COR-L47 (cell line): ENCODE data around the gene VGLL4.

Source experiments
- DNase-seq: peaks from one replicate; lab custom pipeline; 2025; lab: John Stamatoyannopoulos, UW

VGLL4 gene

DNA sequence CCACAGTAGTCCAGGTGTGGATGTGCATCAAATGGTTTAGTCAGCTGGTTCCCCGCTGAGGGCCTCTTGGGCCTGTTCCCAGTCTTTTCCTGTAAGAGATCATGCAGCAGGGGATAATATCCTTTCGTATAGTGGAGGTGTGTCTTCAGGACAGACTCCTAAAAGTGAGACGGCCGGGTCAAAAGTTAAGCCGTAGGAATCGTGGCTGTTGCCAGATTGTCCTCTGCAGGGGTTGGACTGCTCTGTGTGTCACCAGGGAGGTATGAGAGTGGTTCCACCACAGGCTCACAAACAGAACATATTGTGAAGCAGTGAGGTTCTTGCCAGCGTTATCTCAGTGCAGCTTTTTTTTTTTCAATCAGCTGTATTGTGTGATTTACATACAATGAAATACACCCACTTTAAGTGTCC lies 95.0 kb downstream of the VGLL4 start:
- peak; percentile 66 for DNase-seq

DNA sequence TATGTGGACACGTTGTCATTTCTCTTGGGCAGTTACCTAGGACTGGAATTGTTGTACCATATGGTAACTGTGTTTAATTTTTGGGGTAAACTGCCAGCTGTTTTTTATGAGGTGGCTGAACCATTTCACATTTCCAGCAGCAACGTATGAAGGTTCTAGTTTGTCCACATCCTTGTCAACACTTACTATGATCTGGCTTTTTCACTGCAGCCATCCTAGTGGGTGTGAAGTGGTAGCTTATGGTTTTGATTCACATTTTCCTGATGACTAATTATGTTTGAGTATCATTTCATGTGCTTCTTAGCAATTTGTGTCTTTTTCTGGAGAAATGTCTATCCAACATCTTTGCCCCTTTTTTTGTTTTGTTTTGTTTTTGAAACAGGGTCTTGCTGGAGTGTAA lies 96.2 kb downstream of the VGLL4 start:
- DNase-seq = no peak

DNA sequence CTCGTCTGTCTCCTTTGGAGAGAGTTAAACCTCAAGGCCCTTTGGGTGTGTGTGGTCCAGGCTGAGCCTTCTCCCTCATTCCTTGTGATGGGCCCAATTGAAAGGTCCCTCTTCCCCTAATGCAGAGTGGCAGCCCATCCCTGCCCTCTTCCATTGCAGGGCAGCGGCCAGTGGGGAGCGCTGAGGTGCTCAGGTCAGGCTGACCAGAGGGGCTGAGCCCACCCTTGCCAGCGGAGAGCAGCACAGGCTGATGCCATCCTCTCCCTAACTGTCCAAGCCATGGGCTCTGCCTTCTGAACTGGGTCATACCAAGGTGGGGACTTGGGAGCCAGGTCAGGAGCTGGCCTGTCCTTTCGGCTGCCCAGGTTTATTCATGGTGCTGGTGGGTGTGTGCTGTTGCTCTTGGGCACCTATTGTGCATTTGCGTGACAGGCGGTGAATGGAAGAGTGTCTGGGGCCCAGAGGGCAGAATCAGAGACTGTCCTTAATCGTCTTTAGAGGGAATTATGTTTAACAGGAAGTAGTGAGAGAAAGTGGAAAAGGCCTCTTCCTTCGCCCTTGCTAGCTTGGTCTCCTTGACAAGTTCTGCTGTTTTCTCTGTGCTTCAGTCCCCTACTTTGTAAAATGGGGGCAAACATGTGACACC lies 96.9 kb downstream of the VGLL4 start:
- DNase-seq = no peak

DNA sequence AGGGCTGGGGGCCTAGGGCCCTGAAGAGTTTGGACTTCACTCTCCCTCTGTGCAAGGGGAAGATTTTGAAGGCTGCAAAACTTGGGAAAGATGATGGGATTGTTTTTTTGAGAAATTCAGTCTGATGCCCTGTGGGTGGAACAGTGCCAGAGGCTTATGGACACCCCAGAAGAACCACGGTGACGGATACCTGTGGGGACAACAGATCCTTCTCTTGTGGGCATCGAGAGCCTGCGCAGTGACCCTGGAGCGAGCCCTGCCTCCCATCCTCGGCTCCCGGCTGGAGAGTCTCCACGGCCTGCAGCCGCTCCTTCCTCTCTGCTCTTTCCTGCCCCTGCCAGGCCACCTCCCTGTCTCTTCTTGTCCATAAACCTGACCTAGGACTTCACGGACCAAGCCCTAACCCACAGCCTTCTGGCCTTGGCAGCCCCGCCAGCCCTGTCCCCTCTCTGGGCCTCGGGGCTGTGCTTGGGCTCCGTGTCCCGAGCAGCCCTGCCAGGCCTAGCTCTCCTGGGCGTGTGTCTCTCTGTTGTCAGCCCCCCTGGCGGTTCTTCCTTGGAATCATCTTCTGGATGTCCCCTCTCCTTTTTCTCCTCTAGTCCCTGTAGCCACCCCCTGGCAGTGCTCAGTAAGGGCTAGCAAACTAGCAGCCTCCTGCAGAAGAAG lies 98.4 kb downstream of the VGLL4 start:
- DNase-seq = no peak

DNA sequence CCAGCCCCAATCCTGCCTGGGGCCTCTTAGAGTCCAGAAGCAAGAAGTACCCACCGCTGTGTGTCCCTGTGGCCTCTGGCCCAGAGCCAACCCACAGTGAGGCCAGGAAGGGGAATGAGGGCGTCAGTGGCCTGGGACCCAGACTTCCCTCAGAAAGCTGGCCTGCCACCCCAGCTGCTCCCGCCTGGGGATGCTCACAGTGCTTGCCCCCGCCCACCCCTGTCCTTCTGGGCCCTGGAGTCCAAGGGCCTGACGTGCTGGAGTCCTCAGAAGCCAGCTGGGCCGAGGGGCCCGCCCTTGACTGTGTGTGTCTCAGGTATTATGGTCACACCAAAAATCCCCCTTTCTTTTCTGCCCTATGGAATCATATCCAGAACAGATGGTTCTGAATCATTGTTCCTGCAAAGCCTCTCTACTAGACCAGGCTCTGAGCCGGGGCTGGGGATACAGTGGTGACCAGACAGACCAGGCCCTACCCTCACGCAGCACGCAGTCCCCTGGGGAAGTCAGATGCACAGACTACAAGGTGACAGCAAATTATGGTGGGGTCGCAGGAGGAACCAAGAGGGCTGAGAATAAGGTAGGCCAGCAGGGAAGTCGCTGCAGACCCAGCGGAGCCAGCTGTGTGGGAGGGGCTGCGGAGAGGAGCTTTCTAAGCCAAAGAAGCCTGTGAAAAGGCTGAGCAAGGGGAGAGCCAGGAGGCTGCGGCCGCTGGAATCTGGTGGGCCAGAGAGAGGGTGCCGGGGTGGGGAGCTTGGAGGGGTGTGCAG lies 99.1 kb downstream of the VGLL4 start:
- no peak for DNase-seq

GRCh38 chr3:11543948-11544387 lies 99.7 kb downstream of the VGLL4 start:
- no peak for DNase-seq

GRCh38 chr3:11543141-11543947 lies 100.4 kb downstream of the VGLL4 start:
- DNase-seq = no peak

DNA sequence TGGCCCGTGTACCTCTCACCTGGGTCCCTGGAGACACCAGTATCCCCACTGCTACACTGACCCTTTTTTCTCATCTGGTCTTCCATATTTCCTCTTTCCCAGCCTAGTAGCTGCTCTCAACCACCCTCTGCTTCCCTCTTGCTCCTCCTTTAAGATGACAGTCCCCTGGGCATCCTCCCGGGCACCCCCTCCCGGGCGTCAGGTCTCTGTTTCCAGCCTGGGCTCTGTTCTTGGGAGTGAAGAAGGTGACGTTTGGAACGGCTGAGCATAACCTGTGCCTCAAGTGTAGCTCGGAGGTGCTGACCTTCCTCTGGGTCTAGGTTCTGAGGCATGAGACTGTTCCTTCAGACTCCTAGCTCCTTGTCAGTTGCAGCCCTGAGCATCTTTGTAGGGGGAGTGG lies 101.2 kb downstream of the VGLL4 start:
- DNase-seq = no peak

- DNase-seq = no peak
Measured at GRCh38 chr3:11541321-11542303, 102.1 kb downstream of the VGLL4 start.

DNA sequence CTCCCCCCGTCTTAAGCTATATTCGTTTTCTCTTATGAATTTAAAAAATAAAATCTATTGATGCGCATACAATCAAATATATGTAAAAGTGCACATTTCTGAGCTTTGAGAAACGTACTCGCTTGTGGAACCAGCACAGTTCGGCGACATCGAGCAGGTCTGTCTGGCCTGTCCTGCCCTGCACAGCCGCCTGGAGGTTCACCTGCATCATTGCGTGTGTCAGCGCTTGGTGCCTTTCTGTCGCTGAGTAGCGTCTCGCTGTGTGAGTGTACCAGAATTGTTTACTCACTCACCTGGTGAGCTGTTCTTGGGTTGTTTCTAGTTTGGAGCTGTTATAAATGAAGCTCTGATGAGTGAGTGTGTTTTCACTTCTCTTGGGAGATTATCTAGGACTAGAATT lies 104.0 kb downstream of the VGLL4 start:
- peak; percentile 69 for DNase-seq

- no peak for DNase-seq
Measured at GRCh38 chr3:11539218-11539617, 104.5 kb downstream of the VGLL4 start.

- no peak for DNase-seq
Measured at GRCh38 chr3:11538581-11538980, 105.1 kb downstream of the VGLL4 start.

DNA sequence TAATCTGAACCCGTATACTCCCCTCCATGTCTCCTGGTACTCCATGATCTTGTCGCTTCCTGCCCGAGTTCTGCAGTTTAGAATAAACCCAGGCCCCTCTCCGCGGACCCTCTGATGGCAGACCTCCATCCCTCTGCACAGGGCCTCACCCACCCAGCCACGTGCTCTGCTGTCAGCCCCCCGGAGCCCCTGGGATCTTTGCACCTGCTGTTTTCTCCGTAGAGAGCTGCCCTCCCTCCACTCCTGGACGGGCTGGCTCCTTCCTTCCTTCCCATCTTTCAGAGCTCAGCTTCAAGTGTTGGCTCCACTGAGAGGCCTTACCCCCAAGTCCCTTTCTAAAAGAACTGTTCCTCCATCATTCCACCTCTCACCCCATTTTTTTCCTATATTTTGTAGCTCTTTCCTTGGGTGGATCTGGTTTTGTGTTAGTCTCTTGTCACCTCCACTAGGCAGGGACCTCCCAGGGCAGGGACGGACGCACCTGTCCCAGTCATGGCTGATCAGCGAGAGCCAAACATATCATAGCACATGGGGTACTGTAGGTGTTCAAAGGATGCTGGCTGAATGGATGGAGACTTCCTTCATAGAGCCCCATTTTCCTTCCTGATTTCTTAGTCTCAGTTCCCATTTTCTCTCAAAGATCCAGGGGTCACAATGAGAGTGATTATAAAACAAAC lies 106.6 kb downstream of the VGLL4 start:
- no peak for DNase-seq

- DNase-seq = no peak
Measured at GRCh38 chr3:11536132-11536935, 107.4 kb downstream of the VGLL4 start.

DNA sequence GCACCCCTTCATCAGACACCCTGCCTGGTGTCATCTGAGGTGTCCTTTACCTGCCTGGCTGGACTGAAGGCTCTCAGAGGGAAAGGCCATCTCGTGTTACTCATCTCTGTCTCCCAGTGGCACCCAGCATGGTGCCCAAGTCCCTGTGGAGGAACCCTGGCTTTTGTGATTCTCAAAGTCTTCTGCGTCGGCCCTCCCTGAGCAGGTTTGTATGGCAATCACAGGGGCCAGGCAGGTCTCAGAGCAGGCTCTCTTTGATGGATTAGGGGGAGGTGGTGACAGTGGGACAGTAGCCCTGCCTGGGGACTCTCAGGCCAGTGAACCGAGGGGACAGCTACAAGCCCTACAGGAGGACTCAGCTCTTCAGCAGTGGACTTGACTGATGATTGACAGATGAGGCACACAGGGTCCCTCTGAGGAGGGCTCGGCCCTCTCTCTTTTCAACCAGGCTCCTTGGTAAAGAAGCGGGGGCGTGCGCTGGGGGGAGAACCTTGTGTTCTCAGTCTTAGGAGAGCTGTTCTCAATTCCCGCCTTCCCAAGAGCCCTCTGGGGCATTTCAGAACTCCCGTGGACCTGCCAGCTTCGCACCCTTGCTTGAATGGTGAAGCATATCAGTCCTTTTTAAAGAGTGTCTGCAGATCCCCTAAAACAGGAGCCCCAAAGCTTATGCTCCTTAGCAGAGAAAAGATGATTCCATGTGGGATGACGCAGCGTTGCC lies 108.3 kb downstream of the VGLL4 start:
- DNase-seq = no peak

GRCh38 chr3:11534793-11535101 lies 109.0 kb downstream of the VGLL4 start:
- DNase-seq = no peak

- DNase-seq = no peak
Measured at GRCh38 chr3:11534011-11534792, 109.5 kb downstream of the VGLL4 start.

DNA sequence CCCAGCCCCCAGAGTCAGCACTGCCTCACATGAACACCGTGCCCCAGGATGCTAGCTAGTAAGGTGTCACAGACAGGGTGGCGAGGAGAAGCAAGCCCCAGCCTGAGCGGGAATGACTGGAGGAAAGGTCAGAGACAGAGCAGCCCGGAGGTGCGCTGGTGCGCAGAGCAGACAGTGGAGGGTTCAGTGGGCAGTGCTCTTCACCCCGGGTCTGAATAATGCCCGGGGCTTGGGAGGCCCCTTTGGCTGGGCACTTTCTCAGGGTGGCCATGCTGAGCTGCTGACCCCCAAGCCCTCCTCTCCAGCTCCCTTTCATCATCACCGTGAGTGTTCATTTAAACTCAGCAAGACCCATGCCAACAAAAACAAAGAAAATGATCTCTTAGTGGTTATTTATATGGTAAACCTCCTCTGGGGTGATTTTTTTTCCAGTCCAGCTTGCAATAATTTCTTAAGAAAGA lies 110.8 kb downstream of the VGLL4 start:
- DNase-seq = no peak
